Fibroblast of skin of back (primary cell): ENCODE measurements around the gene PDE3A.
A peak's percentile ranks its signal among the peaks of the same experiment; 100 is the strongest.

ENCODE experiments used
- DNase-seq: peaks from one replicate; pipeline ENCODE4 v3.0.0-alpha.2; 2013

The PDE3A gene

GRCh38 chr12:20424841-20425240 lies 56.5 kb downstream of the PDE3A start:
- no peak for DNase-seq

DNA sequence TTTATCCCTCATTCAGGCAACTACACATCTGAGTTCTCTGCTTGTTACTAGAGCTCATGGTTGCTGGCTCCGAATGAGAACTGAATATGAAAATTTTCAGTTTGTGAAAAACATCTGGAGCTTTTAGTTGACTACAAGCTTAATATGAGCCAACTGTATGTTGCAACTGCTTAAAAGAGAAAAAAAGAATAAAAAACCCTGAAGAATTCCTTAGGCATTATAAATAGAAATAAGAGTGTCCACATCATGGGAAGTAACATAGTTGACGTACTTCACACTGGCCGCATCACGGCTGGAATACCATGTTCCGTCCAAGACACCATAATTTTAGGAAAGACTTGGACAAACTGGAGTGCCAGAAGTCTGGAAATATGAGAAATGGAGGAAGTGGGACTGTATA lies 57.9 kb downstream of the PDE3A start:
- peak; percentile 37 for DNase-seq

GRCh38 chr12:20426957-20427356 lies 58.6 kb downstream of the PDE3A start:
- no peak for DNase-seq

GRCh38 chr12:20429852-20430251 lies 61.5 kb downstream of the PDE3A start:
- no peak for DNase-seq

DNA sequence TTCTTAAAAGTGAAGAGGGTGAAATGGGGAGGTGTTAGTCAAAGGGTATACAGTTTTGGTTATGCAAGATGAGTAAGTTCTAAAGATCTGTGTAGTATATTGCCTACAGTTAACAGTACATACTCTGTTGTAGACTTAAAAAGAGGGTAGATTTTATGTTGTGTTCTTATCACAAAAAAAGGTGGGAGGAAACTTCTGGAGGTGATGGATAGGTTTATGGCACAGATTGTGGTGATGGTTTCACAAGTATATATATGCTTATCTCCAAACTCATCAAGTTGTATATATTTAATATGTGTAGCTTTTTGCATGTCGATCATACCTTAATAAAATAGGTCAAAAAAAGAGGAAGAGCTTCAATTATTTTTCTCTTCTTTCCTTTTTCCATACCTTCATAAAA lies 64.0 kb downstream of the PDE3A start:
- DNase-seq: no peak

- DNase-seq: peak; percentile 78
Observed at GRCh38 chr12:20434996-20435395, 66.7 kb downstream of the PDE3A start.

GRCh38 chr12:20436316-20436715 lies 68.0 kb downstream of the PDE3A start:
- DNase-seq: peak; percentile 23

GRCh38 chr12:20438299-20438779 lies 70.0 kb downstream of the PDE3A start:
- DNase-seq: peak; percentile 94

DNA sequence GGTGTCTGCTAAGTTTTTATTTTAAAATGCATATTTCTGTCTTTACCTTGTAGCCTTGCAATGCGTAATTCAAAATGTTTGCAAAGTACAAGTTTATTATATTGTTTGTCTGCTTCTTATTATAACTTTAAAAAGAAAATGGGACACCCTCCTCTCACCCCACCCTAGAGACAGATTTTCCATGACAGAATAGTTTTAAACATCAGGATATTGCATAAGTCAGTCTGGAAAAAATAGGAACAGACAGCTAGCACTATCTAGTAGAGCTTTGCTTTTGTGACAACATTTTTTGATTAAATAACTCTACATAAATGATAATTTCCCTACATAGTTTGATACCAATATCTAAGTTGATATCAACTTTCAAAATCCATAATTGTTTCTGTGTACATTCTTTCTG lies 71.3 kb downstream of the PDE3A start:
- peak; percentile 17 for DNase-seq

GRCh38 chr12:20440408-20440807 lies 72.1 kb downstream of the PDE3A start:
- no peak for DNase-seq

DNA sequence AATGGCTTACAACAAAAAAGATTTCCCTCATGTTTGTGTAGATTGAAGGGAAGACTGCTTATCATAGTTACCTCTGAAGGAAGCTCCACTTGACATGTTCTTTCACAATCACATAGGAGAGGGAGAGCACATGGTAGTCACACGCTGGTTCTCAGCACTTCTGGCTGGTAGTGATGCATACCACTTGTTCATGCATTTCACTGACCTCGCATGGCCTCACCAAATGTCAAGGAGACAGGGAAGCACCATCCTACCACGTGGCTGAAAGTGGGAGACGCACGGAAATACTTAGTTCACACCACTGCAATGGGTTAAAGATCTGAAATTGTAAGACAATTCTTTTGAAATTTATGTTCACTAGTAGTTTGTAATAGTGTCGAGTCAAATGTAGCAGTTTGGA lies 74.0 kb downstream of the PDE3A start:
- no peak for DNase-seq

- no peak for DNase-seq
Observed at GRCh38 chr12:20443255-20443654, 74.9 kb downstream of the PDE3A start.

DNA sequence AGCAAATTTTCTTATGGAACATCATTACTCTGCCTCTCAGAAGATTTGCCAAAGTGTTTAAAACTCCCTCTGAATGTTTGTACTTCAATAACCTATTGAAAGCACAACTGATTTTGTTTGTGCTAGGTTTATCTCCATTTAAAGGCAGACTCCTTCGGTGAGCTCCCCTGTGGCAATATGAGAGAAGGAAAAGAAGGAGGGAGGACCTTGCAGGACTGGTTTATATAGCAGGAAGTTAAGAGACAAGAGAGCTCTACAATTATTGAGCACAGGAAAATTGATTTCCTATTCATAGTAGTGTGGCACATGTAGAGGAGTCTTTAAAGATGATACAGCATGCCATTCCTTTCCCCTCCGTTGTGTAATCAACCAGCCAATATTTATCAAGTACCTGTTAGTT lies 75.5 kb downstream of the PDE3A start:
- DNase-seq: no peak

DNA sequence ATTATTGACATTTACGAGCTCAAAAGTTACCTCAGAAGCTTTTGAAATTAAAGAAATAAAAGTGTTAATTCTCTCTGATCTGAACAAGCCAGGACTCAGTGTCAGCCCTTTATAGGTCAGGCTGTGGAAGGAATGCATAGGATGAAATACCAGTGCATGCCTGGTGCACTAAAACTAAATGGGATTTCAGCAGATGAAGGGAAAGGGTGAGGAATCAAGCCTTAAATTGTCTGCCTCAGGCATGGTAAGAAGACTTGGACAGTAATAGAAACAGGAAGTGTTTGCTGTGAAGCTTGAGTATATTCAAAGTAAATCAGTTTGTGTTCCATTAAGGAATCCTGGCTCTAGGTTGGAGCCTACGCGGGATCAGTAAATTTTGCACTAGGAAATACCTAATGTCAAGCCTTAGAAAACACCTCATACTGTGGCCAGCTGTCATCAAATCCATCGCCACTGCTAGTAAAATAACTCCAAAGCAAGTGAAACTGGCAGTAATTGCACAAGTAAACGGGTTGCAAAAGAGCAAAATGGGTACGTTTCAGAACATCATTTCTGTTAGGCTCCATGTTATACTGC lies 76.3 kb downstream of the PDE3A start:
- DNase-seq: peak; percentile 13

- DNase-seq: peak; percentile 16
Observed at GRCh38 chr12:20445687-20446086, 77.3 kb downstream of the PDE3A start.

- no peak for DNase-seq
Observed at GRCh38 chr12:20446836-20447235, 78.5 kb downstream of the PDE3A start.

GRCh38 chr12:20448781-20449180 lies 80.4 kb downstream of the PDE3A start:
- DNase-seq: no peak

GRCh38 chr12:20450591-20451180 lies 82.3 kb downstream of the PDE3A start:
- DNase-seq: peak; percentile 86

DNA sequence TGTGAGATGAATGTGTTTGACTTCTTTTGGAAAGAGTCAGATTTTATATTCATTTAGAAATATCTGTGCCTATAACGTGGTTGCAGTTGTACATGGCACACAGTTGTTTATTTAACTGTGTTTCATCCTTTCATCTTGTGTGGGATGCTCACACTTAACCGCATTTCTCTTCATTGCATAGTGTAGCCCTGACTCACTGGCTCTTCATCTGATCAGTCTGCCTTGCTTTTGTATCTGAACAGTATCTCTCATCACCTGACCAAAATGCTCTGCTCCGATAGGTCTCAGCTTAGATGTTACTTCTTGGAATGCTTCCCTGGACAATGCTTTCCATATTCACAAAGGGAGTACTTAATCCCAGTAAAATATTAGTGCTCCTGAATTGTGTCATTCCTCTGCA lies 83.4 kb downstream of the PDE3A start:
- DNase-seq: peak; percentile 92

DNA sequence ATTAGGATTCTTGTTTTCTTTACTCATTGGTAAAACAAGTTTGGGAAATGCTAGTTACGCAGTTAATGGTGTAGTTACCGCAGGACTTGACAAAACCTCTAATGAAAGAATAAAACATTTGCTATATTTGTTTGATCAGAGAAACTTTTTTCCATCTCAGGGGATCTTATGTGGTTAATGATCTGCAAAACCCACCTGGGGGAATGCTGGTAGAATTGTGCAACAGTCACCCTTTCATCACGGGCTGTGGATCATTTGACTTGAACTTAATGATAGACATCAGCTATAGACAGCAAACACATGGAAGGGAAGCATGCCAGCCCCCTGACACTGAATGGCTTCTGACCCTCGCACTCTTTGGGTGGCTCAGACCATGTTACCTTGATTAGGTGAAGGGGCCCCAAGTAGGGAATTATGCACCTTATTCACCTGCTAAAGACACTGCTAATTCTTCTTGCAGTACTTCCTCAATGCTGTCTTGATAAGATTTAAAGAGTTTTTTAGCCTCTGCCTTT lies 84.2 kb downstream of the PDE3A start:
- no peak for DNase-seq

DNA sequence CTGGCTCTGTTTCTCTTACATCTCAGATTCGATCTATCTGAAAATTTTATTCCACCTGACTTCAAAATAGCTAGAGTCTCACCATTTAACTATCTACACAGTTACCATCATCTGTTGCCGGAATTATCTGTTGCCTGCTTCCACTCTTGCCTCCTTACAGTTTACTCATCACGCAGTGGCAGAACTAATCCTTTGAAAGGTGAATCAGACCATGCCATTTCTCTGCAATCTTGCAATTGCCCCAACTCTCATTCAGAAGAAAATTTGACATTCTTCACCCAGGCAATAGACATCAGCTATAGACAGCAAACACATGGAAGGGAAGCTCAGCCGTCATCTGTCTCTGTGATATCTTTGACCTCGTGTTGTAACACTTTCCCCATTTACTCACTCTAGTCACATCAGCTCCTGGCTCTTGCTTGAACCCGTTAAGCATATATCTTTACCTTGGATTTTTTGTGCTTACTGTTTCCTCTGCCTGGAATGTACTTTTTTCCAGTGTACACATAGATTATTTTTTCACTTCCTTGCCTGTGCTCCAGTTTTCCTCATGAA lies 85.5 kb downstream of the PDE3A start:
- DNase-seq: no peak

GRCh38 chr12:20455001-20455706 lies 86.8 kb downstream of the PDE3A start:
- DNase-seq: no peak

GRCh38 chr12:20457582-20457981 lies 89.2 kb downstream of the PDE3A start:
- DNase-seq: no peak

DNA sequence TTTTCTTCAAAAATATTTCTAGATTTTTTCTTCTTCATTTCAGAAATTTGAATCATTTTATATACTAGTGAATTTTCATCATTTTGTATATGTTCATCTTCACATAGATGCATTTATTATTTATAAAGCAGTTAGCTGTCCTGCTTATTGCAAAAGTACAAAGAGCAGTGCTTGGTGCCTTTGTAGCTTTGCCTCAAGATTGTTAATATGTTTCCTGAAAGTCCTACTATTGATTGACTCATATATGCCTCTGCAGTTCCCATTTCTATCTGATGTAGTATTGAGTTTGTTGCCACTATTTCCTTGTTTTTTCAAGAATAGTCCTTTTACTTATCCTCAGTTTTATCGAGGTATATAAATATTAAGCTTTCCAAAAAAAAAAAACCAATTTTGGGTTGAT lies 89.7 kb downstream of the PDE3A start:
- no peak for DNase-seq
